Inflammatory macrophage treated with lipopolysaccharide for 1 hour (primary cell): Measurements from ENCODE around the gene TLCD1.

ENCODE experiments used
- DNase-seq, 2 donors: peaks; one replicate each; pipeline ENCODE4 v3.0.0-alpha.2; 2020 to 2022

TLCD1 gene

GRCh38 chr17:28682655-28683054, 43.4 kb downstream of the TLCD1 start:
- no peak for DNase-seq

DNA sequence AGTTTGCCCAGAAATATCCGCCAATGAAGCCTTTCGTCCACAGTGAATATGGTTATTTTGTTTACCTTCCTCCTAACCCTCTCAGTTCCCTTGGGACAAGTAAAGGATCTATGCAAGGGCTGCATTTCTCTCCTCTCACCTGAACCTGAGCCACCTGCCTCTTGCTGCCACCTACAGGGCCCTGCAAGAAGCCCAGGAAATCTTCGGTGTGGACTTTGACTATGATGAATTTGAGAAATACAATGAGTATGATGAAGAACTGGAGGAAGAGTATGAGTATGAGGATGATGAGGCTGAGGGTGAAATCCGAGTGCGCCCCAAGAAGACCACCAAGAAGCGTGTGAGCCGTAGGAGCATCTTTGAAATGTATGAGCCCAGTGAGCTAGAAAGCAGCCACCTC, 50.1 kb downstream of the TLCD1 start:
- DNase-seq: no peak

DNA sequence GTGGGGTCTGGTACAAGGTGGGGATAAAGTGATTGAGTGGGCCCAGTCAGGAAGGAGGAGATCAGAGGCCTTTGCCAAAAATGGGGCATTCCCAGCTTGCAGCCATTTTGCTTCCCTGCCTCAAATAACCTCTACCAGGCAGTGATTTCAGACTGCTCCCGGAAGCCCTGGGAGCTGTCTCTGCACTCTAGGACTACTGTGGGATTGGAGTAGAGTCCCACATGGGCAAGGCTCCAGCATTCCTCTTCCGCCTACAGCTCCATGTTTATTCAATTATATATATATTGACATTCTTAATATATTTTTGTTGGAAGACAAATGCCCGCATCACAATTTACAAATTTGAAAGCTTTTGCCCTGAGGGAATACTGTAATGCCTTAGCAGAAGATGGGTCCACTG, 50.5 kb downstream of the TLCD1 start:
- no peak for DNase-seq
